K562 (cell line): ENCODE data around the gene RPS19BP1. TPM values are rescaled to one million over a fixed set of nuclear protein-coding genes. Genes with fewer than 3 reads are reported as not detected.

Experiments used
- CREB5 ChIP-seq: fragments of 250-450 bp; sonication (Bioruptor Pico); IDR thresholded peaks from 2 replicates; pipeline ENCODE4 v1.5.0; 2020; ENCODE audit warnings: mild to moderate bottlenecking
- E2F8 ChIP-seq: fragments of 450-650 bp; IDR thresholded peaks from 2 replicates; pipeline ENCODE4 v1.7.1; 2018; ENCODE audit warnings: mild to moderate bottlenecking, low read depth; ENCODE audit not compliant: partially characterized antibody
- GATAD2A ChIP-seq: fragments of 450-650 bp; IDR thresholded peaks from 2 replicates; pipeline ENCODE4 v1.6.1; 2017
- ID3 ChIP-seq, 2 experiments: fragments of 250-450 bp in 1 of 2; fragments of 450-650 bp in 1 of 2; sonication (Bioruptor Pico) in 1 of 2; IDR thresholded peaks; 2 replicates each; pipeline versions ENCODE4 v1.6.1 to v1.8.0; 2016 to 2021; ENCODE audit warnings: mild to moderate bottlenecking in 2 of 2, moderate library complexity in 2 of 2, missing compliant biosample characterization in 1 of 2, missing genetic modification characterization in 1 of 2
- MAZ ChIP-seq, 2 experiments: fragments of 450-650 bp in 1 of 2; sonication (generic) in 1 of 2; formaldehyde crosslinking; IDR thresholded peaks in 1 of 2; conservative IDR thresholded peaks in 1 of 2; 2 replicates each; pipeline versions ENCODE4 v1.4.0 to v1.5.0; 2020; ENCODE audit warnings: mild to moderate bottlenecking in 1 of 2, missing genetic modification reagents in 1 of 2
- MYNN ChIP-seq, 2 experiments: sonication (generic); formaldehyde crosslinking in 1 of 2; IDR thresholded peaks; 2 replicates each; pipeline versions ENCODE4 v1.5.0 to v1.6.1; 2016 to 2020; ENCODE audit warnings: antibody characterized with exemption in 1 of 2, missing genetic modification reagents in 1 of 2
- PHF8 ChIP-seq: fragments of 200-600 bp; sonication (generic); IDR thresholded peaks from 2 replicates; pipeline ENCODE4 v1.6.1; 2012; ENCODE audit warnings: mixed run types, mild to moderate bottlenecking, inconsistent platforms, low read length, moderate library complexity, borderline replicate concordance
- RB1 ChIP-seq: fragments of 450-650 bp; IDR thresholded peaks from 2 replicates; pipeline ENCODE4 v1.6.1; 2017; ENCODE audit warnings: low read depth, mild to moderate bottlenecking
- RBFOX2 ChIP-seq: fragments of 200-400 bp; formaldehyde crosslinking; IDR thresholded peaks from 2 replicates; pipeline ENCODE4 v1.6.1; 2017; ENCODE audit warnings: low read depth, mild to moderate bottlenecking, low read length, moderate library complexity
- RBM25 ChIP-seq: fragments of 200-400 bp; formaldehyde crosslinking; IDR thresholded peaks from 2 replicates; pipeline ENCODE4 v1.6.1; 2018; ENCODE audit warnings: low read length, low read depth, moderate library complexity; ENCODE audit not compliant: severe bottlenecking
- SMARCE1 ChIP-seq: fragments of 450-650 bp; IDR thresholded peaks from 2 replicates; pipeline ENCODE4 v1.7.1; 2016; ENCODE audit warnings: mild to moderate bottlenecking
- TEAD4 ChIP-seq, 2 experiments: sonication (generic) in 1 of 2; formaldehyde crosslinking in 1 of 2; IDR thresholded peaks; 2 replicates each; pipeline versions ENCODE4 v1.6.1 to v1.8.0; 2012 to 2022; ENCODE audit warnings: borderline replicate concordance in 1 of 2, inconsistent platforms in 1 of 2, low read length in 1 of 2, mild to moderate bottlenecking in 1 of 2, missing genetic modification reagents in 1 of 2
- TFAP4 ChIP-seq: sonication (generic); formaldehyde crosslinking; IDR thresholded peaks from 2 replicates; pipeline ENCODE4 v1.8.0; 2022; ENCODE audit warnings: missing genetic modification reagents, mild to moderate bottlenecking, moderate library complexity, borderline replicate concordance
- polyA plus RNA-seq, 8 experiments: library from polyadenylated mRNA; depleted of rRNA in 4 of 8; stranded (reverse) in 5 of 8; unstranded in 3 of 8; fragments of >200 nt; fragmentation: Nextera tagmentation in 2 of 8; fragmentation: Illumina TruSeq in 1 of 8; extraction: Ambion mirVana in 2 of 8; extraction: Trizol in 1 of 8; gene quantifications; 2 replicates each; pipeline versions ENCODE4 v1.2.1 to v1.2.3, GENCODE V29; 2011 to 2014; ENCODE audit warnings: inconsistent platforms in 1 of 8, missing spikeins in 1 of 8
- total RNA-seq, 7 experiments: library from RNA; depleted of rRNA in 6 of 7; stranded (reverse); fragments of >200 nt in 6 of 7; fragmentation: Illumina TruSeq in 2 of 7; extraction: Trizol in 2 of 7; gene quantifications; 2 replicates each; pipeline versions ENCODE4 v1.2.1 to v1.2.3, GENCODE V29; 2011 to 2021; ENCODE audit warnings: low replicate concordance in 1 of 7

RPS19BP1 gene
- total and polyA plus RNA-seq, 9 of the 15 experiments (the other 6 are each of a cell fraction or from before 2014, with no cell fraction given) = 3.0 to 223 (median 84.3) TPM

GRCh38 chr22:39534591-39535356, 2.2 kb upstream of the RPS19BP1 start (continued):
- TF ChIP-seq E2F8 (no peak), TFAP4 (peak; percentile 69; the same call in 1 of the 2 replicates), MAZ (CRISPR knock-in tag; conservative IDR thresholded peaks at IDR 0.05 in 1 of 2, IDR thresholded peaks at IDR 0.05 in 1 of 2) (peak in 1 of 2 experiments; percentile 66; a peak in 3 of 4 replicates), RBM25 (peak; percentile 89), MYNN (IDR thresholded peaks at IDR 0.05) (0 out of 2 replicates have a peak, but pooled peaks have one; percentile 34), MYNN (CRISPR knock-in tag; IDR thresholded peaks at IDR 0.05) (no peak), SMARCE1 (0 out of 2 replicates have a peak, but pooled peaks have one; percentile 36), ID3 (CRISPR knock-in tag; IDR thresholded peaks at IDR 0.05) (no peak), ID3 (tag; IDR thresholded peaks at IDR 0.05) (no peak), RBFOX2 (peak; percentile 69), PHF8 (peak; percentile 20; the same call in 1 of the 2 replicates), CREB5 (no peak), GATAD2A (peak; percentile 62; the same call in 1 of the 2 replicates), RB1 (peak; percentile 75), TEAD4 (IDR thresholded peaks at IDR 0.05; ENCODE audit: low read length) (peak; percentile 90), TEAD4 (CRISPR knock-in tag; IDR thresholded peaks at IDR 0.05; ENCODE audit: borderline replicate concordance) (peak; percentile 98)
